Globus pallidus (tissue), 1 donor: ENCODE measurements around the gene LHX4.

Experiments
- DNase-seq: peaks from one replicate; pipeline ENCODE4 v3.0.0-alpha.2; 2015; ENCODE audit warnings: low spot score

Gene LHX4

DNA sequence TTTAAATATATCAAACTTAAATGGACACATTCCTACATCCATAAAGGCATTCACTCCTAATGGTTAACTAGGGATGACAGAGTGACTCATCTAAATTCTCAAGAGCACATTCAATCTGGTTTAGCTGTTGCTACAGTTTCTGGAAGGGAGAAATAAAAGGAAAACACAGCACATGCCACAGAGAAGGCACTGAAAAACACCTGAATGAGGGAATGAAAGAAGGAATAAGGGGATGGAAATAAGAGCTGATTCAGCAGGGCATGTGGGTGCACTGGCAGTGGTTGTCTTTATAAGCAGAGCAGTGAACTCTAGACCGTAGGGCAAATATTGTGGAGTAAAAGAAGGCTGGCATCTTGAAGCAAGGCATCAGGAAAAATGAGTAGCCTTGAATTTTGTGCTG is 79.3 kb downstream of the LHX4 start:
- no peak for DNase-seq

DNA sequence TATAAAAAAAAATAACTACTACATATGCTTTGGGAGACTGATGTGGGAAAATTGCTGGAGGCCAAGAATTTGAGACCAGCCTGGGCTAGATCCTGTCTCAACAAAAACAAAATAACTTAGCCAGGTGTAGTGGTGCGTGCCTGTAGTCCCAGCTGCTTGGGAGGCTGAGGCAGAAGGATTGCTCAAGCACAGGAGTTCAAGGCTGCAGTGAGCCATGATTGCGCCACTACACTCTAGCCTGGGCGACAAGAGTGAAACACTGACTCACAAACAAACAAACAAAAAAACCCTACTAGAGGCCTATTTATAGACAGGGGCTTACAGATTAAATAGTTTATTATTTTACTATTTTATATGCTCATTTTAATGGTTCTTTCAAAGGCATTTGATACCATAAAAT is 80.0 kb downstream of the LHX4 start:
- no peak for DNase-seq

DNA sequence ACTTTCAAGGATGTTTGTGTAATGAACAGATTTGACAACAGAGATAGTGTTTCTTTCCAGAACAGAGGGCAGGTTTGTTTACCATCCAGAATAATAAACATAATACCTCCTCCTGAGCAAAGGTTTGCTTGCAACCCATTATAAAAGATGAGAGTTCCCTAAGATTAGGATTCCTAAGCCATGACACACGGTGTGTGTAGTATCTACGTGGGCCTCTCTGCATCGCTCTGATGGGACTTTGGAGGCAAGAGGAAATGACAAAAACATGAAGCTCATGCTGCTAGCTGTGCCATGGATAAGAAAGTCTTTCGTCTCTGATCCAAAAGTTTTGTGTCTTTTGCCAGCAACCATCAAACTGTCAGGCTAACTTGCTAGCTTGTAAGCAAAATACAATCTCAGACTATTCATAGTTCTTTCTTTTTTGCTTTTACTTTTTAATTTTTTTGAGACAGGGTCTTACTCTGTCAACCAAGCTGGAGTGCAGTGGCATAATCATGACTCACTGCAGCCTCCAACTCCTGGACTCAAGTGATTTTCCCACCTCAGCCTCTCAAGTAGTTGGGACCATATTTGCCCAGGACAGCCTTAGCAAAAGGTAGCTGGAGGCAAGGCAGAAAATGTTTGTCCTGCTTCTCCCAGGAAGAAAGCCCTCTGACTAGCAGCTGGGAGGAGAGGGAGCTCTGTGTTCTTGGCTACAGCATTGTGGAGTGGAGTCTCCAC is 81.1 kb downstream of the LHX4 start:
- DNase-seq, result no peak

GRCh38 chr1:180312926-180313325 is 82.9 kb downstream of the LHX4 start:
- no peak for DNase-seq

- no peak for DNase-seq
Measured at GRCh38 chr1:180327089-180327488, 97.0 kb downstream of the LHX4 start.
